Esophagus squamous epithelium (tissue), 5 donors: ENCODE measurements around the gene LPP. TPM values are rescaled to one million over a fixed set of nuclear protein-coding genes. Genes with fewer than 3 reads are reported as not detected.

Source experiments
- DNase-seq: peaks from one replicate; lab custom pipeline; 2025; lab: John Stamatoyannopoulos, UW
- H3K27ac ChIP-seq, 4 donors: fragments of 200-600 bp; sonication (generic); one replicate each; pipeline ENCODE4 v1.5.1; 2016 to 2019; ENCODE audit warnings: mild to moderate bottlenecking in 1 of 4
- H3K27me3 ChIP-seq, 4 donors: fragments of 200-600 bp; sonication (generic); 1 replicate in 3 of 4; 2 replicates in 1 of 4; pipeline versions ENCODE4 v1.5.1 to v1.6.0; 2017 to 2021; ENCODE audit warnings: antibody characterized with exemption in 1 of 4
- H3K36me3 ChIP-seq, 3 donors: fragments of 200-600 bp; sonication (generic); one replicate each; pipeline ENCODE4 v1.5.1; 2016 to 2019
- H3K4me1 ChIP-seq, 3 donors: fragments of 200-600 bp; sonication (generic); one replicate each; pipeline ENCODE4 v1.5.1; 2017 to 2019
- H3K4me3 ChIP-seq, 4 donors: fragments of 200-600 bp; sonication (generic); 1 replicate in 3 of 4; 2 replicates in 1 of 4; pipeline ENCODE4 v1.5.1; 2016 to 2019; ENCODE audit warnings: mild to moderate bottlenecking in 2 of 4, moderate library complexity in 1 of 4
- H3K9me3 ChIP-seq, 3 donors: fragments of 200-600 bp; sonication (generic); one replicate each; pipeline ENCODE4 v1.5.1; 2016 to 2019
- POLR2A ChIP-seq, 4 donors: fragments of 450-650 bp; IDR thresholded peaks; one replicate each; pipeline ENCODE4 v1.6.1; 2017; ENCODE audit warnings: antibody characterized with exemption in 4 of 4, mild to moderate bottlenecking in 4 of 4, moderate library complexity in 3 of 4
- WGBS, 2 donors: methylation state at CpG; one replicate each; pipeline ENCODE4 v1.1.5; 2018; 5-methylcytosine and 5-hydroxymethylcytosine counted together
- intact Hi-C: fragments of 100-400 bp; cut with DNase I; formaldehyde crosslinking; loops from one replicate; pipeline ENCODE4 v1.15.0; 2022
- total RNA-seq, 4 donors: library from RNA; depleted of rRNA; stranded (reverse); fragments of >200 nt; gene quantifications; one replicate each; pipeline ENCODE4 v1.1.0, GENCODE V29; 2016
- TF ChIP-seq, protein P1 (sequence below), 6 experiments: fragments of 450-650 bp in 4 of 6; fragments of 200-600 bp in 2 of 6; sonication (generic) in 2 of 6; IDR thresholded peaks; one replicate each; pipeline ENCODE4 v1.5.1; 2016 to 2019; ENCODE audit warnings: antibody characterized with exemption in 6 of 6, mild to moderate bottlenecking in 4 of 6, moderate library complexity in 4 of 6
- donor health status: DM: yes; HTN: yes; CAD: no.

Gene LPP
- total RNA-seq, 4 donors from 2014 or later = 41.4 to 369 (median 97.3) TPM

DNA sequence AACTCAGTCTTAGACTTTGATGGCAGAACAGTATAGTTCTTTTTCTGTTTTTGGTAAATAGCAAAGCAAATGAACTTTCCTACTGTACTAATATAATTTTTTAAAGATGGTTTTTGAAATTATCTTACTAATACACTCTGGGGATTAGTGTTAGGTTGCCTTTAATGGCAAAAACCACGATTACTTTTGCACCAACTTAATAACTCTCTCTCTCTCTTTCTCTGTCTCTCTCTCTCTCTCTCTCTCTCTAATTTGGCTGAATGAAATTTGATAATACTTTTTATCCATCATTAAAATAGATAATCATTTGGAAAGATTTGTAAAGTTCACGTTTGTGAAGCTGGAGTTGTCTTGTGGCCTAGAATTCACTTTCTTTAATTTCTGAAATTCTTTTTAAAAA, 257.8 kb downstream of the LPP start:
- intact Hi-C loops = no loop called here
- Histone ChIP-seq H3K27ac (no peak overlapping the region), H3K4me1 (peaks cover 0 to 6% (median 0%) of the 10 kb centered on the region in 3 donors), H3K27me3 (no peaks in the 10 kb centered on the region), H3K4me3 (no peak overlapping the region), H3K9me3 (no peaks in the 10 kb centered on the region), H3K36me3 (peaks cover 0 to 26% (median 0%) of the 10 kb centered on the region in 3 donors)
- DNase-seq = no peak
- no peak for TF ChIP-seq POLR2A (IDR thresholded peaks at IDR 0.05)
- TF ChIP-seq, protein P1, sequence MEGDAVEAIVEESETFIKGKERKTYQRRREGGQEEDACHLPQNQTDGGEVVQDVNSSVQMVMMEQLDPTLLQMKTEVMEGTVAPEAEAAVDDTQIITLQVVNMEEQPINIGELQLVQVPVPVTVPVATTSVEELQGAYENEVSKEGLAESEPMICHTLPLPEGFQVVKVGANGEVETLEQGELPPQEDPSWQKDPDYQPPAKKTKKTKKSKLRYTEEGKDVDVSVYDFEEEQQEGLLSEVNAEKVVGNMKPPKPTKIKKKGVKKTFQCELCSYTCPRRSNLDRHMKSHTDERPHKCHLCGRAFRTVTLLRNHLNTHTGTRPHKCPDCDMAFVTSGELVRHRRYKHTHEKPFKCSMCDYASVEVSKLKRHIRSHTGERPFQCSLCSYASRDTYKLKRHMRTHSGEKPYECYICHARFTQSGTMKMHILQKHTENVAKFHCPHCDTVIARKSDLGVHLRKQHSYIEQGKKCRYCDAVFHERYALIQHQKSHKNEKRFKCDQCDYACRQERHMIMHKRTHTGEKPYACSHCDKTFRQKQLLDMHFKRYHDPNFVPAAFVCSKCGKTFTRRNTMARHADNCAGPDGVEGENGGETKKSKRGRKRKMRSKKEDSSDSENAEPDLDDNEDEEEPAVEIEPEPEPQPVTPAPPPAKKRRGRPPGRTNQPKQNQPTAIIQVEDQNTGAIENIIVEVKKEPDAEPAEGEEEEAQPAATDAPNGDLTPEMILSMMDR (IDR thresholded peaks at IDR 0.05) = no peak
- WGBS, 2 donors = 77 to 84% methylated on average over 2 of the region's 2 CpGs

DNA sequence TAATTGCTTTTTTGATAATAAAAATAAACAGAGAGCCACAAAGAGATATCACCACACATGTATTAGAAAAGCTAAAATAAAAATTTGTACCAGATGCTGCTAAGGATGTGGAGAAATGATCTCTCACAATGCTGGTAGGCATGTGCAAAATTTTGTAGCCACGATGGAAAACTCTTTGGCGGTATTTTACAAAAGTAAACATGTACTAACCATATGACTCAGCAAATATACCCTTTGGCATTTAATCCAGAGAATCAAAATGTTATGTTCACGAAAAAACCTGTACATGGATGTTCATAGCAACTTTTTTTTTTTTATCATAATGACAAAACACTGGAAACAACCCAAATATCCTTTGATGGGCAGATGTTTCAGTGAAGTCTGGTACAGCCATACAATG, 261.2 kb downstream of the LPP start:
- Histone ChIP-seq H3K4me1 (peaks cover 0 to 13% (median 0%) of the 10 kb centered on the region in 3 donors), H3K9me3 (no peaks in the 10 kb centered on the region), H3K4me3 (no peak overlapping the region), H3K27ac (no peak overlapping the region), H3K27me3 (no peaks in the 10 kb centered on the region), H3K36me3 (no peaks in the 10 kb centered on the region)
- TF ChIP-seq, protein P1 (IDR thresholded peaks at IDR 0.05) = no peak
- no peak for TF ChIP-seq POLR2A (IDR thresholded peaks at IDR 0.05)
- intact Hi-C loops = no loop called here
- 27 to 36% methylated on average over 3 of the region's 3 CpGs for WGBS, 2 donors
- DNase-seq = no peak

DNA sequence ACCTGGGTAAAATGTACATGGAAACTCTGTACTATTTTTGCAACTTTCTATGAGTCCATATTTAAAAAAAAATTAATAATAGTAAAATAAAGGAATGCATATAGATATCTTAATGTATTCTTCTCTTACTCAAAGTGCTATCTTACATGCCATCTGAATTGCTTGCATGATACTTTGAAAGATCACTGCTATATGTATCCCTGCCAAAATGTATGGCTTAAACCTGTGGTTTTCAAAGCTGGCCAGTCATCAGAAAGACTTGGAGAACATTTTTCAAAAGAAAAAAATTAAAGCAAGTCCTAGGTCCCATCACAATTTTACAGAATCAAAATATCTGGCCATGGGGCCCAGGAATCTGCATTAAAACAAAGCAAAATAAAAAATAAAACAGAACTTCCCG, 262.1 kb downstream of the LPP start:
- no peak overlapping the region for H3K27ac ChIP-seq
- WGBS, 2 donors = 79 to 95% methylated on average over 1 of the region's 1 CpG
- peaks cover 3 to 17% (median 6%) of the 10 kb centered on the region in 3 donors for H3K4me1 ChIP-seq
- H3K9me3 ChIP-seq = no peaks in the 10 kb centered on the region
- no peak for DNase-seq
- no peak overlapping the region for H3K4me3 ChIP-seq
- intact Hi-C loops = no loop called here
- H3K36me3 ChIP-seq = no peaks in the 10 kb centered on the region
- TF ChIP-seq, protein P1 (IDR thresholded peaks at IDR 0.05) = no peak
- TF ChIP-seq POLR2A (IDR thresholded peaks at IDR 0.05) = no peak
- H3K27me3 ChIP-seq = no peaks in the 10 kb centered on the region

GRCh38 chr3:188417271-188417696, 263.3 kb downstream of the LPP start:
- DNase-seq = no peak
- no peaks in the 10 kb centered on the region for H3K27me3 ChIP-seq
- H3K36me3 ChIP-seq = no peaks in the 10 kb centered on the region
- intact Hi-C loops = no loop called here
- peak overlapping the region in 3 of 4 donors; percentile 29 to 37 (median 36) for H3K27ac ChIP-seq
- H3K4me1 ChIP-seq = peaks cover 10 to 26% (median 14%) of the 10 kb centered on the region in 3 donors
- no peaks in the 10 kb centered on the region for H3K9me3 ChIP-seq
- WGBS, 2 donors = 63 to 74% methylated on average over 3 of the region's 3 CpGs
- H3K4me3 ChIP-seq = no peak overlapping the region
- TF ChIP-seq POLR2A (IDR thresholded peaks at IDR 0.05) = no peak
- TF ChIP-seq, protein P1 (IDR thresholded peaks at IDR 0.05) = no peak

GRCh38 chr3:188417766-188418165, 263.8 kb downstream of the LPP start:
- 71 to 77% methylated on average over 3 of the region's 3 CpGs for WGBS, 2 donors
- no peak for TF ChIP-seq POLR2A (IDR thresholded peaks at IDR 0.05)
- TF ChIP-seq, protein P1 (IDR thresholded peaks at IDR 0.05) = no peak
- intact Hi-C loops = no loop called here
- no peak for DNase-seq
- peaks cover 11 to 29% (median 14%) of the 10 kb centered on the region in 3 donors for H3K4me1 ChIP-seq
- H3K4me3 ChIP-seq = no peak overlapping the region
- no peaks in the 10 kb centered on the region for H3K36me3 ChIP-seq
- H3K9me3 ChIP-seq = no peaks in the 10 kb centered on the region
- H3K27ac ChIP-seq = peak overlapping the region in 3 of 4 donors; percentile 29 to 37 (median 36)
- H3K27me3 ChIP-seq = no peaks in the 10 kb centered on the region
